ENCODE measurements around the gene PLEKHG1. TPM values are rescaled to one million over a fixed set of nuclear protein-coding genes. Genes with fewer than 3 reads are reported as not detected.
A peak's percentile ranks its signal among the peaks of the same experiment; 100 is the strongest.

PLEKHG1 gene
- total RNA-seq, 1 donor, result 0.36 TPM

GRCh38 chr6:150627585-150628025 lies 27.9 kb downstream of the PLEKHG1 start:
- Histone ChIP-seq H3K36me3 (ENCODE audit: insufficient read depth, low read length) (no peaks in the 10 kb centered on the region), H4K20me1 (ENCODE audit: insufficient read depth, low read length) (no peaks in the 10 kb centered on the region), H3K27ac (ENCODE audit: low read depth, low read length) (no peak overlapping the region), H3K79me2 (ENCODE audit: insufficient read depth, low read length) (no peaks in the 10 kb centered on the region), H3K4me3 (ENCODE audit: insufficient read depth, low read length) (no peak overlapping the region), H3K4me2 (ENCODE audit: insufficient read depth, low read length) (no peak overlapping the region), H3K27me3 (ENCODE audit: insufficient read depth, low read length) (peaks cover 15% of the 10 kb centered on the region), H3K9me3 (ENCODE audit: low read depth, low read length) (no peaks in the 10 kb centered on the region), H3K4me1 (ENCODE audit: insufficient read depth, low read length) (no peaks in the 10 kb centered on the region), H2AFZ (ENCODE audit: low read length) (no peak overlapping the region)
- DNase-seq (ENCODE audit: insufficient read length, low spot score, missing footprints), result no peak
- TF ChIP-seq CTCF (IDR thresholded peaks at IDR 0.05; ENCODE audit: extremely low read depth, low read depth, low read length), result no peak

- Histone ChIP-seq H3K9me3 (ENCODE audit: low read depth, low read length) (no peaks in the 10 kb centered on the region), H2AFZ (ENCODE audit: low read length) (no peak overlapping the region), H3K79me2 (ENCODE audit: insufficient read depth, low read length) (no peaks in the 10 kb centered on the region), H4K20me1 (ENCODE audit: insufficient read depth, low read length) (no peaks in the 10 kb centered on the region), H3K36me3 (ENCODE audit: insufficient read depth, low read length) (no peaks in the 10 kb centered on the region), H3K4me1 (ENCODE audit: insufficient read depth, low read length) (no peaks in the 10 kb centered on the region), H3K27me3 (ENCODE audit: insufficient read depth, low read length) (peaks cover 20% of the 10 kb centered on the region), H3K27ac (ENCODE audit: low read depth, low read length) (no peak overlapping the region), H3K4me3 (ENCODE audit: insufficient read depth, low read length) (no peak overlapping the region), H3K4me2 (ENCODE audit: insufficient read depth, low read length) (no peak overlapping the region)
- no peak for DNase-seq (ENCODE audit: insufficient read length, low spot score, missing footprints)
- TF ChIP-seq CTCF (IDR thresholded peaks at IDR 0.05; ENCODE audit: extremely low read depth, low read depth, low read length), result no peak
Measured at GRCh38 chr6:150628908-150629307, 29.2 kb downstream of the PLEKHG1 start.

- no peaks in the 10 kb centered on the region for H3K36me3 ChIP-seq (ENCODE audit: insufficient read depth, low read length)
- no peak overlapping the region for H2AFZ ChIP-seq (ENCODE audit: low read length)
- H3K4me3 ChIP-seq (ENCODE audit: insufficient read depth, low read length), result no peak overlapping the region
- H3K9me3 ChIP-seq (ENCODE audit: low read depth, low read length), result no peaks in the 10 kb centered on the region
- no peak for TF ChIP-seq CTCF (IDR thresholded peaks at IDR 0.05; ENCODE audit: extremely low read depth, low read depth, low read length)
- H3K4me2 ChIP-seq (ENCODE audit: insufficient read depth, low read length), result no peak overlapping the region
- H4K20me1 ChIP-seq (ENCODE audit: insufficient read depth, low read length), result no peaks in the 10 kb centered on the region
- H3K4me1 ChIP-seq (ENCODE audit: insufficient read depth, low read length), result no peaks in the 10 kb centered on the region
- peaks cover 20% of the 10 kb centered on the region for H3K27me3 ChIP-seq (ENCODE audit: insufficient read depth, low read length)
- H3K79me2 ChIP-seq (ENCODE audit: insufficient read depth, low read length), result no peaks in the 10 kb centered on the region
- peak; percentile 32 for DNase-seq (ENCODE audit: insufficient read length, low spot score, missing footprints)
- no peak overlapping the region for H3K27ac ChIP-seq (ENCODE audit: low read depth, low read length)
Measured at GRCh38 chr6:150631283-150631983, 31.7 kb downstream of the PLEKHG1 start.

GRCh38 chr6:150631984-150632642 lies 32.4 kb downstream of the PLEKHG1 start:
- no peak overlapping the region for H3K4me2 ChIP-seq (ENCODE audit: insufficient read depth, low read length)
- H3K4me1 ChIP-seq (ENCODE audit: insufficient read depth, low read length), result no peaks in the 10 kb centered on the region
- peaks cover 20% of the 10 kb centered on the region for H3K27me3 ChIP-seq (ENCODE audit: insufficient read depth, low read length)
- H3K9me3 ChIP-seq (ENCODE audit: low read depth, low read length), result no peaks in the 10 kb centered on the region
- H3K27ac ChIP-seq (ENCODE audit: low read depth, low read length), result no peak overlapping the region
- no peak overlapping the region for H2AFZ ChIP-seq (ENCODE audit: low read length)
- no peaks in the 10 kb centered on the region for H3K36me3 ChIP-seq (ENCODE audit: insufficient read depth, low read length)
- no peaks in the 10 kb centered on the region for H4K20me1 ChIP-seq (ENCODE audit: insufficient read depth, low read length)
- no peak overlapping the region for H3K4me3 ChIP-seq (ENCODE audit: insufficient read depth, low read length)
- no peak for TF ChIP-seq CTCF (IDR thresholded peaks at IDR 0.05; ENCODE audit: extremely low read depth, low read depth, low read length)
- H3K79me2 ChIP-seq (ENCODE audit: insufficient read depth, low read length), result no peaks in the 10 kb centered on the region
- DNase-seq (ENCODE audit: insufficient read length, low spot score, missing footprints), result peak; percentile 13
